HepG2 (cell line): ENCODE measurements around the gene PTRH2. TPM values are rescaled to one million over a fixed set of nuclear protein-coding genes. Genes with fewer than 3 reads are reported as not detected.

Experiments
- ATAC-seq: fragments of 200-7000 bp; cut with Tn5 transposase; 3 replicates; pipeline ENCODE4 v1.9.1; 2020; ENCODE audit warnings: mild to moderate bottlenecking, moderate library complexity
- BruUV-seq: library from RNA; stranded (reverse); fragments of 400-500 nt; replicated peaks from 2 replicates; lab custom pipeline; 2021; lab: Mats Ljungman, UMichigan
- CTCF ChIA-PET: fragments of 300-600 bp; formaldehyde crosslinking; extraction: SDS; loops from one replicate; lab custom pipeline; 2021; ENCODE audit warnings: low total read pairs, inconsistent platforms, low intra/inter-chr PET ratio; lab: Yijun Ruan, JAX
- POLR2A ChIA-PET: fragments of 350-600 bp; sonication (Branson Sonifier 250); formaldehyde crosslinking; loops from one replicate; lab custom pipeline; 2020; ENCODE audit warnings: antibody characterized with exemption, inconsistent platforms; lab: Yijun Ruan, JAX
- DNase-seq: peaks from one replicate; pipeline ENCODE4 v3.0.0-alpha.2; 2015; ENCODE audit warnings: low spot score
- FAIRE-seq: peaks from 3 replicates; lab custom pipeline; 2011; peaks lifted over from hg19 to GRCh38; lab: Jason Lieb, UNC
- H2AFZ ChIP-seq: one replicate; pipeline ENCODE4 v1.6.1; 2011; ENCODE audit warnings: low read length, inconsistent platforms
- H3K27ac ChIP-seq: fragments of 300-600 bp; 3 replicates; pipeline ENCODE4 v1.8.0; 2011; ENCODE audit warnings: mixed run types, mild to moderate bottlenecking, mixed read lengths, low read length, inconsistent platforms; ENCODE audit not compliant: insufficient read depth; ENCODE audit errors: extremely low read length
- H3K27me3 ChIP-seq, 2 experiments: fragments of 200-600 bp in 1 of 2; 2 replicates in 1 of 2; 3 replicates in 1 of 2; pipeline versions ENCODE4 v1.6.0 to v1.8.0; 2011; ENCODE audit warnings: low read length in 2 of 2, mild to moderate bottlenecking in 2 of 2, moderate library complexity in 2 of 2, inconsistent platforms in 1 of 2; ENCODE audit not compliant: insufficient read depth in 2 of 2, control insufficient read depth in 1 of 2
- H3K36me3 ChIP-seq, 2 experiments: fragments of 200-600 bp in 1 of 2; replicated peaks in 1 of 2; 2 replicates in 1 of 2; 3 replicates in 1 of 2; pipeline versions ENCODE4 v1.5.1 to v1.8.0; 2011; ENCODE audit warnings: low read length in 2 of 2, inconsistent platforms in 1 of 2; ENCODE audit not compliant: insufficient read depth in 2 of 2, control insufficient read depth in 1 of 2
- H3K4me1 ChIP-seq: 2 replicates; pipeline ENCODE4 v1.5.1; 2012; ENCODE audit warnings: low read length, inconsistent platforms; ENCODE audit not compliant: insufficient read depth
- H3K4me2 ChIP-seq: 2 replicates; pipeline ENCODE4 v1.6.0; 2011; ENCODE audit warnings: low read depth, low read length, inconsistent platforms
- H3K4me3 ChIP-seq, 3 experiments: fragments of 200-600 bp in 1 of 3; sonication (generic), shearing (Covaris generic) in 1 of 3; replicated peaks in 1 of 3; 2 replicates each; pipeline ENCODE4 v1.5.1; 2011 to 2016; ENCODE audit warnings: low read length in 3 of 3, inconsistent platforms in 2 of 3, low read depth in 2 of 3, mild to moderate bottlenecking in 2 of 3, control low read depth in 1 of 3, mixed read lengths in 1 of 3; ENCODE audit not compliant: insufficient read depth in 1 of 3
- H3K79me2 ChIP-seq: one replicate; pipeline ENCODE4 v1.6.1; 2011; ENCODE audit warnings: low read length, inconsistent platforms; ENCODE audit not compliant: insufficient read depth
- H3K9ac ChIP-seq: 2 replicates; pipeline ENCODE4 v1.6.0; 2011; ENCODE audit warnings: mild to moderate bottlenecking, low read depth, low read length, inconsistent platforms; ENCODE audit not compliant: insufficient read depth
- H3K9me3 ChIP-seq: 2 replicates; pipeline ENCODE4 v1.5.1; 2012; ENCODE audit warnings: mild to moderate bottlenecking, low read length
- H4K20me1 ChIP-seq: 2 replicates; pipeline ENCODE4 v1.6.0; 2011; ENCODE audit warnings: inconsistent platforms, mild to moderate bottlenecking, low read length, moderate library complexity; ENCODE audit not compliant: insufficient read depth
- DZIP1 ChIP-seq: sonication (generic); formaldehyde crosslinking; IDR thresholded peaks from 2 replicates; pipeline ENCODE4 v1.5.0; 2020; ENCODE audit warnings: mild to moderate bottlenecking, missing genetic modification reagents
- NFRKB ChIP-seq: fragments of 450-650 bp; IDR thresholded peaks from 2 replicates; pipeline ENCODE4 v1.6.1; 2017
- PATZ1 ChIP-seq: sonication (generic); formaldehyde crosslinking; IDR thresholded peaks from 2 replicates; pipeline ENCODE4 v1.4.0; 2020; ENCODE audit warnings: missing genetic modification reagents
- ZNF629 ChIP-seq: sonication (generic); formaldehyde crosslinking; conservative IDR thresholded peaks from 2 replicates; pipeline ENCODE4 v1.5.0; 2020; ENCODE audit warnings: missing genetic modification reagents
- WGBS: methylation state at CpG from one replicate; pipeline ENCODE4 v1.1.6; 2017; ENCODE audit warnings: low lambda C conversion rate; 5-methylcytosine and 5-hydroxymethylcytosine counted together
- in situ Hi-C: cut with HindIII; loops from 2 replicates; pipeline ENCODE4 v1.10.0; 2017; ENCODE audit warnings: low pct_unique_long_range_greater_than_20kb; ENCODE audit not compliant: extremely low pct_ligation_motif_present
- intact Hi-C: fragments of 100-400 bp; cut with micrococcal nuclease; formaldehyde crosslinking; loops from one replicate; pipeline ENCODE4 v1.10.0; 2022; ENCODE audit not compliant: unreplicated experiment
- polyA plus RNA-seq, 8 experiments: library from polyadenylated mRNA; depleted of rRNA in 3 of 8; stranded (reverse) in 7 of 8; unstranded in 1 of 8; fragments of >200 nt; fragmentation: Illumina TruSeq in 4 of 8; extraction: Trizol in 4 of 8; gene quantifications; 2 replicates each; pipeline versions ENCODE4 v1.2.1 to v1.2.3, GENCODE V29; 2011 to 2016; ENCODE audit warnings: low read depth in 4 of 8, missing spikeins in 1 of 8, mixed read lengths in 1 of 8; ENCODE audit not compliant: insufficient read depth in 1 of 8
- total RNA-seq, 5 experiments: library from RNA; depleted of rRNA; stranded (reverse); fragments of >200 nt; fragmentation: Illumina TruSeq; extraction: Trizol; gene quantifications; 2 replicates each; pipeline ENCODE4 v1.2.3, GENCODE V29; 2016; ENCODE audit warnings: low read depth in 1 of 5

PTRH2 gene
- total and polyA plus RNA-seq, 2 of the 13 experiments (the other 11 are each of a cell fraction or from before 2014, with no cell fraction given): 67.7 to 83.3 TPM

GRCh38 chr17:59734226-59734625 is 27.0 kb upstream of the PTRH2 start (continued):
- TF ChIP-seq DZIP1 (no peak), PATZ1 (no peak)

- H2AFZ ChIP-seq: no peak overlapping the region
- ATAC-seq (no peak), FAIRE-seq (no peak), DNase-seq (no peak)
- peaks cover 7 to 30% of the 10 kb centered on the region in 2 experiments for H3K36me3 ChIP-seq
- peaks cover 18% of the 10 kb centered on the region for H3K4me1 ChIP-seq
- H3K79me2 ChIP-seq: peaks cover 25% of the 10 kb centered on the region
- no TSS peak for BruUV-seq
- H3K4me2 ChIP-seq: no peak overlapping the region
- POLR2A ChIA-PET: interaction anchor here (1.3 kb wide), 1 partner anchor 26 kb away, joined by 3 read pairs; the partner anchor contains the start of genes PTRH2 and VMP1
- 98% methylated on average over 2 of the region's 2 CpGs for WGBS
- in situ Hi-C loops (no loop called here), intact Hi-C loops (no loop called here)
- H3K9me3 ChIP-seq: no peaks in the 10 kb centered on the region
- no peak for TF ChIP-seq DZIP1
- TF ChIP-seq NFRKB: no peak
- peak; percentile 85 for TF ChIP-seq ZNF629
- no peaks in the 10 kb centered on the region for H4K20me1 ChIP-seq
- H3K4me3 ChIP-seq: no peak overlapping the region
- no peak overlapping the region for H3K27ac ChIP-seq
- CTCF ChIA-PET: no interaction called here
- no peak overlapping the region for H3K9ac ChIP-seq
- no peaks in the 10 kb centered on the region for H3K27me3 ChIP-seq
Measured at GRCh38 chr17:59733697-59734096, 26.5 kb upstream of the PTRH2 start.
